ENCODE data around the gene TAF1C.

The TAF1C gene

DNA sequence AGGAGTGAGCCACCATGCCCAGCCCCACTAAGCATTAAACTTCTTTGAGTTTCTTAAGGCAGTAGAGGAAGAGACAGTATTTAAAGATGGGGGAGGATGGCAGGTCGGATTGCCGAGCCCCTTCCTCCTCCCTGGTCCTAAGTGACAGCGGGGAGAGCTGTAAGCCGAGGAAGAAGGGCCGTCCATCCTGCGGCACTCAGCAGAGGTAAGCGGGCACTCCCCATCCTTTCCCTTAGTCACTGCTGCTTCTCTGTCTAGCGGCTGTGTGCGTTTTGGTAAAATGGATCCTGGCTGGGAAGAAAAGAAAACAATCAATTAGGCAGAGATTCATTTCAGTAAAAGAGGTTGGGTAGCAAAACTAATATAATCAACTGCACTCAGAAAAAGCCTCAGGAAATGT is 27.9 kb downstream of the TAF1C start:
- no peaks in the 10 kb centered on the region for H3K4me1 ChIP-seq (ENCODE audit: control insufficient read depth, insufficient read depth, low read length, unreplicated experiment)
- no peak overlapping the region for H3K4me3 ChIP-seq (ENCODE audit: low read depth, low read length)
- H2AFZ ChIP-seq (ENCODE audit: low read length, unreplicated experiment), result no peak overlapping the region
- peaks cover 38% of the 10 kb centered on the region for H3K27me3 ChIP-seq (ENCODE audit: insufficient read depth, low read length)
- no peaks in the 10 kb centered on the region for H3K79me2 ChIP-seq (ENCODE audit: control insufficient read depth, insufficient read depth, low read length, unreplicated experiment)
- H3K36me3 ChIP-seq (ENCODE audit: insufficient read depth, low read length), result no peaks in the 10 kb centered on the region
- no peak overlapping the region for H3K27ac ChIP-seq (ENCODE audit: low read depth, low read length)

DNA sequence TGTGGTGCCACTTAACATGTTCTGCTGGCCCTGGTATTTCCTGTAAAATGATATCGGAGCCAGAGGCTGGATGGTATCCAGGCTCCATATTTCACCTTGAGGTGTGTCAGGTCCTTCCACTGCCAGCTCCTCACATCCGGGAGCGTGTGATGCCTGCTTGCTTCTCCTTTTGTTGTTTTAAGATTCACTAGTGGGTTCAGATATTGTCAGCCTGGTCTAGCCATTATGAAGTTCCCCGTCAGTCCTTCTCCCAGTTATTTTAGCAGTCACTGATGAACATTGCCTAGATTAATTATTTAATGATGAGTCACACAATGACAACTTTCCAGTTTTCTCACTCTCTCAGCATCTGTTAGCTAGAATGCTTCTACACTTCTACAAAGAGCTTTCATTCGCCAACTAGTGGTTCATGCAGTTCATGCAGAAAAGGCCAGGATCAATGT is 30.5 kb downstream of the TAF1C start:
- Histone ChIP-seq H3K36me3 (ENCODE audit: insufficient read depth, low read length) (no peaks in the 10 kb centered on the region), H3K4me1 (ENCODE audit: control insufficient read depth, insufficient read depth, low read length, unreplicated experiment) (peaks cover 3% of the 10 kb centered on the region), H3K27me3 (ENCODE audit: insufficient read depth, low read length) (peaks cover 29% of the 10 kb centered on the region), H3K79me2 (ENCODE audit: control insufficient read depth, insufficient read depth, low read length, unreplicated experiment) (no peaks in the 10 kb centered on the region), H3K4me3 (ENCODE audit: low read depth, low read length) (no peak overlapping the region), H3K27ac (ENCODE audit: low read depth, low read length) (no peak overlapping the region), H2AFZ (ENCODE audit: low read length, unreplicated experiment) (no peak overlapping the region)

DNA sequence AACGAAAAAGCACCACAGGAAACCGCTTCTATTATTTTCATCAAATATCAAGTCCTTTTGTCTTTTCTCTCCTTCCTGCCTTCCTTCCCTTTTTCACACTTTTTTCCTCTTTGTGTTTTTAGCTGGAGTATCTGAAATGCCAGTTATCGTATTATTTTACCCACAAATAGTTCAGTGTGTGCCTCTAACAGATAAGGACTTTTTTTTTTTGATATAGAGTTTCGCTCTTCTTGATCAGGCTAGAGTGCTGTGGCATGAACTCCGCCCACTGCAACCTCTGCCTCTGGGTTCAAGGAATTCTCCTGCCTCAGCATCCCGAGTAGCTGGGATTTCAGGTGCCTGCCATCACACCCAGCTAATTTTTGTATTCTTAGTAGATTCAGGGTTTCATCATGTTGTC is 31.1 kb downstream of the TAF1C start:
- Histone ChIP-seq H3K4me3 (ENCODE audit: low read depth, low read length) (no peak overlapping the region), H3K27me3 (ENCODE audit: insufficient read depth, low read length) (peaks cover 29% of the 10 kb centered on the region), H3K4me1 (ENCODE audit: control insufficient read depth, insufficient read depth, low read length, unreplicated experiment) (peaks cover 3% of the 10 kb centered on the region), H3K36me3 (ENCODE audit: insufficient read depth, low read length) (no peaks in the 10 kb centered on the region), H3K27ac (ENCODE audit: low read depth, low read length) (no peak overlapping the region), H2AFZ (ENCODE audit: low read length, unreplicated experiment) (no peak overlapping the region), H3K79me2 (ENCODE audit: control insufficient read depth, insufficient read depth, low read length, unreplicated experiment) (no peaks in the 10 kb centered on the region)

DNA sequence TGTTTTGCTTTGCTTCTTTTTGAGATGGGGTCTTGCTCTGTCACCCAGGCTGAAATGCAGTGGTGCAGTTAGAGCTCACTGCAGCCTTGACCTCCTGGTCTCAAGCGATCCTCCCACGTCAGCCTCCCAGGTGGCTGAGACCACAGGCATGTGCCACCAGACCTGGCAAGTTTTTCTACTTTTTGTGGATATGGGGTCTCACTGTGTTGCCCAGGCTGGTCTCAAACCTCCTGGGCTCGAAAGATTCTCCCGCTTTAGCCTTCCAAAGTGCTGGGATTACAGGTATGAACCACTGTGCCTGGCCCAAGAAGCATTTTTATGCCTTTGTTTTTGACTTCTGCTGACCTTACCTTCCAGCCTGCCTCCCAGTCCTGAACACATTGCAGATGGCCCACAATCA is 31.6 kb downstream of the TAF1C start:
- Histone ChIP-seq H3K4me1 (ENCODE audit: control insufficient read depth, insufficient read depth, low read length, unreplicated experiment) (peaks cover 3% of the 10 kb centered on the region), H3K27me3 (ENCODE audit: insufficient read depth, low read length) (peaks cover 29% of the 10 kb centered on the region)

DNA sequence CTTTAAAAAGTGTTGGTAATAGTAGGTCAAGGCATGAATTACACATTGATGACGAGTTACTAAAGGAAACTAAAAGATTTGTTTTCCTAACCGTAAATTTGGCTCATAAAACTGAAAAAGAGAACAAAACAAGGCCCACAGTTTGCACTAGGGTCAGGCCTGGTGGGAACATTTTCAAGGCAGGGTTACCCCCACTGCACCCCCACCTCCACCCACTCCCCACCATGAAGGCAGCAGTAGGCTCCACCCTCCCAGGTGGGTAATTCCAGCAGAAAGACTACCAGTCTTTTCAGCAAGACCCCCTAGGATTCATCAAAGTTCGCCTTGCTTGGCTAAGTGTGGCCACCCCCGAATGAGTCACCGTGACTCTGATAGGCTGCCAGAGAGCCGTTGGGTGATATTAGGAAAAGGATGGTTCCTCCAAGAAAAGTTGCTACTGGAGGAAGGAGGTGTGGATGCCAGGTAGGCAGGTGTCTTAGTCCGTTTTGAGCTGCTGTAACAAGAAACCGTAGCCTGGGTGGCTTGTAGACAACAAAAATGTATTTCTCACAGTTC is 33.1 kb downstream of the TAF1C start:
- H2AFZ ChIP-seq (ENCODE audit: low read length, unreplicated experiment), result no peak overlapping the region
- peaks cover 3% of the 10 kb centered on the region for H3K4me1 ChIP-seq (ENCODE audit: control insufficient read depth, insufficient read depth, low read length, unreplicated experiment)
- H3K36me3 ChIP-seq (ENCODE audit: insufficient read depth, low read length), result no peaks in the 10 kb centered on the region
- no peaks in the 10 kb centered on the region for H3K79me2 ChIP-seq (ENCODE audit: control insufficient read depth, insufficient read depth, low read length, unreplicated experiment)
- H3K4me3 ChIP-seq (ENCODE audit: low read depth, low read length), result no peak overlapping the region
- H3K27me3 ChIP-seq (ENCODE audit: insufficient read depth, low read length), result peaks cover 14% of the 10 kb centered on the region
- no peak overlapping the region for H3K27ac ChIP-seq (ENCODE audit: low read depth, low read length)

More for the DNA sequence above, 31.6 kb downstream of the TAF1C start:
- H3K27ac ChIP-seq (ENCODE audit: low read depth, low read length), result no peak overlapping the region
- H3K4me3 ChIP-seq (ENCODE audit: low read depth, low read length), result no peak overlapping the region
- H3K79me2 ChIP-seq (ENCODE audit: control insufficient read depth, insufficient read depth, low read length, unreplicated experiment), result no peaks in the 10 kb centered on the region
- no peaks in the 10 kb centered on the region for H3K36me3 ChIP-seq (ENCODE audit: insufficient read depth, low read length)
- H2AFZ ChIP-seq (ENCODE audit: low read length, unreplicated experiment), result no peak overlapping the region

DNA sequence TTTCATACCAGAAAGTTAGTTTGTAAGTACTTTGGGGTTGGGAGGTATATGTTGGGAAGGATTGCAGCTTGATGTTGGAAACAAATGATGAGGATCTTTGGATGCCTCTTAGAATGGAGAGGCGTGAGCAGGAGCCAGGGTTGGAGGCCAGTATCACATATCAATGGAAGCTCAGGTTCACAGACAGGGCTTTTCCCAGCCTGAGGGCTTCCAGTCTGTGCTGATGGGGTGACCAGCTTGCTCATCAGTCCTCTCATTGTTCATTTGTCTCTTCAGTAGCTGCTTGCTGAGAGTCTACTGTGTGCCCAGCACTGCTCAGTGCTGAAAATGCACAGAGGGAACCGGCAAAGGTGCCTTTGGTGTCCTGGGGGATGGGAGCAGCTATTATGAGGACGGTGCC is 35.9 kb downstream of the TAF1C start:
- Histone ChIP-seq H2AFZ (ENCODE audit: low read length, unreplicated experiment) (no peak overlapping the region), H3K27ac (ENCODE audit: low read depth, low read length) (no peak overlapping the region), H3K4me3 (ENCODE audit: low read depth, low read length) (no peak overlapping the region), H3K4me1 (ENCODE audit: control insufficient read depth, insufficient read depth, low read length, unreplicated experiment) (peaks cover 3% of the 10 kb centered on the region), H3K79me2 (ENCODE audit: control insufficient read depth, insufficient read depth, low read length, unreplicated experiment) (no peaks in the 10 kb centered on the region), H3K27me3 (ENCODE audit: insufficient read depth, low read length) (peaks cover 14% of the 10 kb centered on the region), H3K36me3 (ENCODE audit: insufficient read depth, low read length) (no peaks in the 10 kb centered on the region)

DNA sequence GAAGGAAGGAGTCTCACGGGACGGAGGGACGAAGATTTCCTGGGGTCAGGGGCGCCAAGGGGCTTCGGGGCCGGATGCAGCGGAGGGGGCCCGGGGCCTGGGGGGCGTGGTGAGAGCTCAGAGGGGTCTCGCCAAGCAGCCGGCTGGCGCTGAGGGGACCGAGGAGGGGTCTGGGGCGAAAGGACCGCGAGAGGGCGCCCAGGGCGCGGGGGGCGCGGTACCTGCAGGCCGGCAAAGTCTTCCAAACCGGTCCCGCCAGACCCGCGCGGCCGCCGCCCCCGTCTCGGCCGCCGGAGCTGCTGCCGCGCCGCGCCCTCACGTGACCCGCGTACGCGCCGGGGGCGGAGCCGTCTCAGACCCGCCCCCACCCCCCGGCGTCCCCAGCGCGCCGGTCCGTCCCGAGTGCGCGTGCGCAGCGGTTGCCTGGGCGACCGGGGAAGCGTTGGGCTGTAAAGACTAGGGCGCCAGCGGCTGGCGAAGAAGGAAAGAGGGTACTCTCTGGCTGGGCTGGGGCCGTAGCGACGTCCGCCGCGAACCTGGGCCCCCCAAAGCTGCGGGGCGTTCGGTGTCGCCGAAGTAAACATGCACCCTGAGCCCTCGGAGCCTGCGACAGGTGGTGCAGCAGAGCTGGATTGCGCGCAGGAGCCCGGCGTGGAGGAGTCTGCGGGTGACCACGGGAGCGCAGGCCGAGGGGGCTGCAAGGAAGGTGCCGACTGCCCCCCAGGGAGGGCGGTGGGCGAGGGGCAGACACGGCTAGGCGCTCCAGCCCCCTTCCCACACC is 41.8 kb downstream of the TAF1C start, which contains the start of the genes DNAAF1 and HSDL1:
Gene DNAAF1 (plus strand): TSS at position 450 of the 781 bp plus-strand sequence. CDS start 133 bp downstream, at position 583.
Gene HSDL1 (minus strand): TSS at position 319 of the 781 bp plus-strand sequence. CDS start 13,856 bp downstream, outside the sequence.
- H2AFZ ChIP-seq (ENCODE audit: low read length, unreplicated experiment), result peak within 1 kb of the TSS; percentile 53
- H3K79me2 ChIP-seq (ENCODE audit: control insufficient read depth, insufficient read depth, low read length, unreplicated experiment), result peaks cover 16% of the 10 kb centered on the region
- H3K27ac ChIP-seq (ENCODE audit: low read depth, low read length), result no peak within 1 kb of the TSS

DNA sequence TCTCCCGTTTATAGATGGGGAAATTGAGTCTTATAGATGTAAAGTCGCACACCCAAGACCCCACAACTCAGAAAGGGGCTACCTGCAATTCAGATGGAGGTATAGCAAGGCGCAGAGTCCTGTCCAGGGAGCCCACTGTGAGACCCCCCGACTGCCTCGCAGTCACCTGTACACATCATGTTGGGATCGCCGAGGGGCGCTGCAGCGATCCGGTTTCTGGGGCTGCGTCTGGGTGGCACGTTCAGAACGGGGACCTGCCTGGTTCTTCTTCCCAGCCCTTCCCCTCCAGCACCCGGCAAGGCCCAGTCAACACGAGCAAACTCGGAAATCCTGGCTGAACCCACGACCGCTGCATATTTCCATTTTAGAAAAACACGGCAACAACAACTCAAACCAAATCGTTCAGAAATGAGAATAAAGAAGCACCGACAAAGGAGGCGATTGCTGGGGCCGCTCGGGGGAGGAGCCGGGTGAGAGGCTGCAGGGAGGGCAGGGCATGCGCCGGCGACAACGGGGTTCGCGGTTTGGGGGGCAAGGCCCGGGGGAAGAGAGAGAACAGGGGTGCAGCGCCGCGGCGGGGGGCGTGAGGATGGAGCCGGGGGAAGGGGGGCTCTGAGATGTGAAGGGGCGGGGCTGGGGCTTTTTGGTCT is 42.5 kb downstream of the TAF1C start:
- H3K27ac ChIP-seq (ENCODE audit: low read depth, low read length), result no peak overlapping the region
- H3K4me1 ChIP-seq (ENCODE audit: control insufficient read depth, insufficient read depth, low read length, unreplicated experiment), result no peaks in the 10 kb centered on the region
- no peaks in the 10 kb centered on the region for H3K36me3 ChIP-seq (ENCODE audit: insufficient read depth, low read length)
- peaks cover 8% of the 10 kb centered on the region for H3K27me3 ChIP-seq (ENCODE audit: insufficient read depth, low read length)
- peak overlapping the region; percentile 74 for H3K4me3 ChIP-seq (ENCODE audit: low read depth, low read length)
- peak overlapping the region; percentile 35 for H2AFZ ChIP-seq (ENCODE audit: low read length, unreplicated experiment)
- peaks cover 18% of the 10 kb centered on the region for H3K79me2 ChIP-seq (ENCODE audit: control insufficient read depth, insufficient read depth, low read length, unreplicated experiment)

More for the DNA sequence above, 41.8 kb downstream of the TAF1C start, which contains the start of the genes DNAAF1 and HSDL1:
- peaks cover 8% of the 10 kb centered on the region for H3K27me3 ChIP-seq (ENCODE audit: insufficient read depth, low read length)
- H3K36me3 ChIP-seq (ENCODE audit: insufficient read depth, low read length), result no peaks in the 10 kb centered on the region
- H3K4me3 ChIP-seq (ENCODE audit: low read depth, low read length), result peak within 1 kb of the TSS; percentile 74
- no peaks in the 10 kb centered on the region for H3K4me1 ChIP-seq (ENCODE audit: control insufficient read depth, insufficient read depth, low read length, unreplicated experiment)

DNA sequence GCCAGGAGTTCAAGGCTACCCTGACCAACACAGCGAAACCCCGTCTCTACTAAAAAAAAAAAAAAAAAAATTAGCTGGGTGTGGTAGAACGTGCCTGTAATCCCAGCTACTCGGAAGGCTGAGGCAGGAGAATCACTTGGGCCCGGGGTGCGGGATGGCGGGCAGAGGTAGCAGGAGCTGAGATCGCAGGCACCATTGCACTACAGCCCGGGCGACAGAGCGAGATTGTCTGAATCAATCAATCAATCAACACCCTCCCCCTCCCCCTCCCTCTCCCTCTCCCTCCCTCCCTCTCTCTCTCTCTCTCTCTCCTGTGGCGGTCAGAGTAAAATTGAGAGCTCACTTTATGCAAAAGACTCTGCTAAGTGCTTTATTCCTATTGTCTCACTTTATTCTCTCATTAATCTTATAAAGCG is 43.1 kb downstream of the TAF1C start:
- H3K27me3 ChIP-seq (ENCODE audit: insufficient read depth, low read length), result peaks cover 8% of the 10 kb centered on the region
- H2AFZ ChIP-seq (ENCODE audit: low read length, unreplicated experiment), result no peak overlapping the region
- no peaks in the 10 kb centered on the region for H3K36me3 ChIP-seq (ENCODE audit: insufficient read depth, low read length)
- no peak overlapping the region for H3K27ac ChIP-seq (ENCODE audit: low read depth, low read length)
- H3K79me2 ChIP-seq (ENCODE audit: control insufficient read depth, insufficient read depth, low read length, unreplicated experiment), result peaks cover 19% of the 10 kb centered on the region
- no peaks in the 10 kb centered on the region for H3K4me1 ChIP-seq (ENCODE audit: control insufficient read depth, insufficient read depth, low read length, unreplicated experiment)
- H3K4me3 ChIP-seq (ENCODE audit: low read depth, low read length), result peak overlapping the region; percentile 74

DNA sequence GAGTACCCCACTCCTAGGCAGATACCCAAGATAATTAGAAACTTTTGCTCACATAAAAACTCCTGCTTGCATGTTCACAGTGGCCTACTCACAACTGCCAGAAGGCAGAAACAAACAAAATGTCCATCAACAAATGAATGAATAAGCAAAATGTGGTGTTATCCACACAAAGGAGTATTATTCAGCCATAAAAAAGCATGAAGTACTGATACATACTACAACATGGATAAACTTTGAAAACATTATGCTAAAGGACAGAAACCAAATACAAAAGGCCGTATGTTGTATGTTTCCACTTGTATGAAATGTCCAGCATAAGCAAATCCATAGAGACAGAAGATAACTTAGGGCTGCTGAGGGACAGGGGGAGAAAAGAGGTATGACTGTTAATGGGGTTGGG is 43.8 kb downstream of the TAF1C start:
- Histone ChIP-seq H3K4me3 (ENCODE audit: low read depth, low read length) (no peak overlapping the region), H3K4me1 (ENCODE audit: control insufficient read depth, insufficient read depth, low read length, unreplicated experiment) (no peaks in the 10 kb centered on the region)

More for the DNA sequence above, 43.8 kb downstream of the TAF1C start:
- Histone ChIP-seq H3K27me3 (ENCODE audit: insufficient read depth, low read length) (peaks cover 8% of the 10 kb centered on the region), H3K27ac (ENCODE audit: low read depth, low read length) (no peak overlapping the region), H2AFZ (ENCODE audit: low read length, unreplicated experiment) (no peak overlapping the region), H3K79me2 (ENCODE audit: control insufficient read depth, insufficient read depth, low read length, unreplicated experiment) (peaks cover 19% of the 10 kb centered on the region), H3K36me3 (ENCODE audit: insufficient read depth, low read length) (no peaks in the 10 kb centered on the region)

Measured in ACC112 (cell line).